NCI-H1417 treated with DMSO at 0.1 percent for 48 hours (cell line): Measurements from ENCODE around the gene TCF4.

Source experiments
- DNase-seq: peaks from one replicate; lab custom pipeline; 2025; lab: John Stamatoyannopoulos, UW

TCF4 gene

GRCh38 chr18:55588111-55588869 lies at the start of gene TCF4:
TCF4 (minus strand) TSS chr18:55588192; CDS start chr18:55587116, 1,076 bp downstream.
- peak; percentile 59 for DNase-seq

GRCh38 chr18:55637204-55637603 lies 49.2 kb upstream of the TCF4 start:
- no peak for DNase-seq

GRCh38 chr18:55635439-55635838 lies 47.4 kb upstream of the TCF4 start:
- no peak for DNase-seq

- no peak for DNase-seq
Measured at GRCh38 chr18:55634545-55634944, 46.6 kb upstream of the TCF4 start.

GRCh38 chr18:55633032-55633431 lies 45.0 kb upstream of the TCF4 start:
- DNase-seq: no peak

GRCh38 chr18:55629133-55629532 lies 41.1 kb upstream of the TCF4 start:
- no peak for DNase-seq

GRCh38 chr18:55627007-55627406 lies 39.0 kb upstream of the TCF4 start:
- DNase-seq: no peak

- DNase-seq: no peak
Measured at GRCh38 chr18:55625901-55626300, 37.9 kb upstream of the TCF4 start.

GRCh38 chr18:55623626-55624025 lies 35.6 kb upstream of the TCF4 start:
- DNase-seq: no peak

- no peak for DNase-seq
Measured at GRCh38 chr18:55610506-55610905, 22.5 kb upstream of the TCF4 start.

- no peak for DNase-seq
Measured at GRCh38 chr18:55609160-55609825, 21.3 kb upstream of the TCF4 start.

- no peak for DNase-seq
Measured at GRCh38 chr18:55608497-55608896, 20.5 kb upstream of the TCF4 start.

GRCh38 chr18:55607773-55608172 lies 19.8 kb upstream of the TCF4 start:
- DNase-seq: peak; percentile 64

GRCh38 chr18:55605733-55606338 lies 17.8 kb upstream of the TCF4 start:
- no peak for DNase-seq

GRCh38 chr18:55603775-55604174 lies 15.8 kb upstream of the TCF4 start:
- no peak for DNase-seq

- no peak for DNase-seq
Measured at GRCh38 chr18:55593888-55594287, 5.9 kb upstream of the TCF4 start.

- DNase-seq: no peak
Measured at GRCh38 chr18:55592572-55592971, 4.6 kb upstream of the TCF4 start.

- DNase-seq: no peak
Measured at GRCh38 chr18:55592106-55592505, 4.1 kb upstream of the TCF4 start.

GRCh38 chr18:55589625-55590291 lies 1.8 kb upstream of the TCF4 start:
- peak; percentile 98 for DNase-seq

- DNase-seq: no peak
Measured at GRCh38 chr18:55588870-55589595, 1.0 kb upstream of the TCF4 start.

- DNase-seq: peak; percentile 49
Measured at GRCh38 chr18:55587418-55588110, 428 bp downstream of the TCF4 start.
